T1000 (cell line): ENCODE measurements around the gene C9orf50.
"Not testable (repeated sequence)": the region's sequence is repeated elsewhere in the genome, so short reads cannot be mapped to it uniquely, and the experiment has no call there.

Experiments used
- DNase-seq: peaks from one replicate; lab custom pipeline; 2025; ENCODE audit warnings: mixed read lengths; lab: John Stamatoyannopoulos, UW

C9orf50 gene

GRCh38 chr9:129610473-129611306 is 10.2 kb downstream of the C9orf50 start:
- peak; percentile 40 for DNase-seq

GRCh38 chr9:129610213-129610472 is 10.8 kb downstream of the C9orf50 start:
- DNase-seq, result no peak

DNA sequence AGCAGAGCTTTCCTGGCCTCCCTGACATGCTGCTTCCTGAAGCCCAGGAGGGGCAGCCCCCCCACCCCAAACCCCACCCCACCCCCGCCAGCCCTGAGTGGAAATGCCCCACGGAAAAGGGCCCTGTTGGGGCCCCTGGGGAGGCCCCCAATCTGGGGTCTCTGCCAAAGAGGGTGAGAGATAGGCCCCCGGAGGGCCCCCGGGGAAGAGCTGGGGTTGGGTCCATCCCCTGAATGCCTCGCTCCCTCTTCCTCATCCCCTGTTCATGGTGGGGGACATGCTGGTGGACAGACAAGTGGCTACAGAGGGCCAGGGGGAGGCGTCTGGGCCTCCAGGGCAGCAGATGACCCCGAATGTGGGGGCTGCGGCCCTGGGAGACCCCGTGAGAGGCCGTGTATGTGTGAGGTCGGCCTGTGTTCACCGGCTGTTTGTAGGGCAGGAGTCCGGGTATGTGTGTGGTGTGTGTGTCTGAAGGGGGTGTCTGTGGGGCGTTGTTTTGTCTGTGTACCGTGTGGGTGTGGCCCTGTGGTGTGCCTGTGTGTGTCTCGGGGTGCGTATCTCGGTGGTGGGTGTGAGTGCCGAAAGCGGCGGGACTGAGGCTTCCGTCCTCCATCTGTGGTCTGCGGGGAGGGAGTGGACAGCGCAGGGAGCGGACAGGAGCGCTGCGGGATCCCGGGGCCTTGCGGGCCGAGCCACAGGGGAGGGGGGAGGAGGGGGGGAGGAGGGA is 11.3 kb downstream of the C9orf50 start:
- DNase-seq, result no peak

- no peak for DNase-seq
Observed at GRCh38 chr9:129608561-129609481, 12.1 kb downstream of the C9orf50 start.

DNA sequence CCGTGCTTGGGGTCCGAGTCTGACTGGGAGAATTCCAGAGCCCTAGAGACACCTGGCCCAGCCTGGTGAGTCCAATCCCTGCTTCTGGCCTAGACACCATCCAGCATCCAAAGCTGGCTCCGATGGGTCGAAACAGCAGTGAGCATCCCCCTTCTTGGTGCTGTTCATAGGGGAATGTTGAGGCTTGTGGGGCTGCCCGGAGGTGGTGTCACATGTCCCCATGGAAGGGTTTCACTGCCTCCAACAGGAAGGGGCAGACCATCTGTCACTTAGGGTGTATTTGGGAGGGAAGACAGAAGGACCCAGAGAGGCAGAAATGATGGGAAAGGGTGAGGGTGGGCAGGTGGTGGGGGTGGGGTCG is 13.9 kb downstream of the C9orf50 start:
- no peak for DNase-seq

GRCh38 chr9:129606161-129607026 is 14.5 kb downstream of the C9orf50 start:
- no peak for DNase-seq

- DNase-seq, result no peak
Observed at GRCh38 chr9:129604766-129605163, 16.1 kb downstream of the C9orf50 start.

- no peak for DNase-seq
Observed at GRCh38 chr9:129604056-129604765, 16.7 kb downstream of the C9orf50 start.

DNA sequence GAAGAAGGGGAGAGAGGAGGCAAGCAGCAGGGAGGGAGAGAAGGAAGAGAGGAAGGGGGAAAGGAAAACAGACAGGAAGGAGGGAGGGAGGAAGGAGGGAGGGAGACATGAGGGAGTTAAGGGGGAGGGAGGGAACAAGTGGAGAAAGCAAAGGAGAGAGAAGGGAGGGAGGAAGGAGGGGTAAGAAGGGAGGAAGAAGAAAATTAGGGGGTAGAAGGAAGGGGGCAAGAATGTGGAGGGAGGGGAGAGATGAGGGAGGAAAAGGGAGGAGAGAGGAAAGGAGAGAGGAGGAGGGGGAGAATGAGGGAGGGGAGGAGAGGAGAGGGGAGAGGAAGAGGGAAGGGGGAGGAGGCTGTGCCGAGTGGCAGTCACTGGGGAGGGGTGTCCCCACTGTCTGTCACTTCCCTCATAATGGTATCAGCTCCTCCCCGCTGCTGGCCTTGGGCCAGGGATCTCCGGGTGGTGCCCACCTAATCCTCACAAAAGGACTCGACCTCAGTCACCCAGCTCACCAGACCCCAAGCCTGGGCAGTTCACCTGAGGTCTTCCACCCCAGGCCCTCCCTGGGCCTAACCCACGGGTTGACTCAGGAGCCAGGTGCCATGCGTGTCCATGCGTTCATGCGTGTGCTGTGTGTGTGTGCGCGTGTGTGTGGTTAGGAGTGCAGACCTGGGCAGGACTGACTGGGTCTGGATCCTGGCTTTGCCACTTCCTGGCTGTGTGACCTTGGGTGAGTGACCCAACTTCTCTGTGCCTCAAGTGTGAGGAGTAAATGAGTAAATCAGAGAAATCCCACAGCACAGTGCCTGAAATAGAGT is 18.1 kb downstream of the C9orf50 start:
- DNase-seq, result no peak

DNA sequence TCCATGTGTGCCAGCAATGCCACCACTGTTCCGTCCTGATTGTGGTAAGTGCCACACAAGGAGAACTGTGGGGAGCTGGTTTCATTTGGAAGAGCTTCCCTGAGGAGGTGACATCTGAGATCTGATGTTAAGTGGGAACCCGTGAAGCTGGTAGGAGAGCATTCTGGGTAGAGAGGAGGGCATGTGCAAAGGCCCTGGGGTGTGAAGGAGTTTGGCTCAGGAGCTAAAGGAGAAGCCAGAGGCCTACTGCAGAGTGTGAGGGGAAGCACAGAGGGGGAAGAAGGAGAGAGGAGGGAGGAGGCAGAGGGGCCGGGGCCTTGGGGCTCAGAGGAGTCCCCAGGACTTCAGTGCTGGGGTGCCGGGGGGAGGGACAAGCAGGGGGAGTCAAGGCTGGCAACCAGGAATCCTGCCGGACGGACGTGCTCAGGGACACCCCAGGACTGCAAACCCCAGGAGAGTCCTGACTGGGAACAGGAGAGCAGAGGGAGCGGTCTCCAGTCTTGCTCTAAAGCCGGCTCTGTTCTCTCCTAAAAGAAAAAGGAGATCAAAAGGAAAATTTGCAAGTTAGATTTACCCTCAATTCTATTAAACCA is 19.7 kb downstream of the C9orf50 start:
- no peak for DNase-seq

GRCh38 chr9:129598089-129598596 is 22.8 kb downstream of the C9orf50 start:
- no peak for DNase-seq

DNA sequence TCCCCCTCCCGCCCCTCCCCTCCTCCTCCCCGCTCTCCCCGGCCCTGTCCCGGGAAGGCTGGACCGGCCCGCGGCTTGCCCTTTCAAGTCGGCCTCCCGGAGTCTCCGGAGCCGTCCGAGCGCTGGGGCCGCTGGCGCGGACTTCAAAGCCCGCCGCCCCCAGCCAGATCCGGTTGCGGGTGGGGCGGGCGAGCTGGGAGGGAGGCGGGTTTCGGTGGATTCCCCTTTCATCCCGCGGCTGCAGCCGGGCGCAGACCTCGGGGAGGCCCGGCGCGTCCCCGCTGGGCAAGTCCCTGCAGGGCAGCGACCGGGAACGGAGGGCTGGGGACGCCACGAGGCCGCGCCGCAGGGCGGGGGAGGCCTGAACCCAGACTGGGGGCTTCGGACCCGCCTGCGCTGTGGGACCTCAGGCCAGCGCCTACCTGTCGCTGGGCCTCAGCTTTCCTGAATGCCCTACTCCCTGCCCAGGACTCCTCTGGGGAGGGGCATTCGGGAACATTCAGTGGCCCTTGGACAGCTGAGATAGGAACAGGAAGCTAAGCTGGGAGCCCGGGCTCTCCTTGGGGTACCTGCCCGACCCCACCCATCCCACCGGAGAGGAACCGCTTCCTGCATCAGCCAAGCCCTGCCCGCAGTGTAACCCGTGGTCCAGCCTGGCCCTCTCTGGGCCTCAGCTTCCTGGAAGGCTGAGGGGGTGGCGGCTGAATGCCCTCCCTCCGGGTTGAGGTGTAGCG is 23.4 kb downstream of the C9orf50 start:
- peak; percentile 25 for DNase-seq

DNA sequence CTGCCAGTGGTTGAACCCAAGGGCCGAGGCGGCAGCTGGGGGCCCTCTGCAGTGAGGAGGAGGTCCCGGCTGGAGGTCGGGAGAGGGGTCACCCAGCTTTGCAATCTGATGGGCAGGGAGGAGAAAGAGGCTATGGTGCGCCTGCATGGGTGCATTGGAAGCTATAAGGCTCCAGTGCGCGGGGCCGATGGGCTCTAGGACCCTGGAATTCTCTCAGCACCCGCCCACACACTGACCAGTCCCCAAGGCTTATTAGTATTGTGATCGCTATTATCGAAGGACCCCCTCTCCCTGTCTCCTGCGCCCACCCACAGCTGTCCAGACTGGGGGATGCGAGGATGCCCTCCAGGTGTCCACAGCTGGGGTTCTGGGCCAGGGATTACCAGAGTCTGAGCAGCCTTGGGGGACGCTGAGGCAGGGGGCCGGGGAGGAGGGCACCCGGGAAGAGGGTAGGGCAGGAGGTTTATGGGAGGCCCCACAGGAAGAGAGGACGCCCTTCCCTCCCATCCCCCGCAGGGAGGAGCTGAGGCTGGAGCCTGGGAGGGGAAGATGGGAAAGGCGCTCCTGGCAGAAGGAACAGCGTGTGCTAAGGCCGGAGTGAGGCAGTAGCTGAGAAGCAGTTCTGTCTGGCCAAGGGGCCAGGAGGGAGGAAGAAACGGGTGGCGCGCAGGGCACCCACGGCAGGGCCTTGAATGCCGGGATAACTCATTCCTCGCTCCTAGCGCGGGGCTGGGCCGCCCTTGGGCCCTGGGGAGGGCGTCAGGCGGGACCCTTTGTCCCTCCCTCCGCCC is 24.2 kb downstream of the C9orf50 start:
- peak; percentile 25 for DNase-seq

DNA sequence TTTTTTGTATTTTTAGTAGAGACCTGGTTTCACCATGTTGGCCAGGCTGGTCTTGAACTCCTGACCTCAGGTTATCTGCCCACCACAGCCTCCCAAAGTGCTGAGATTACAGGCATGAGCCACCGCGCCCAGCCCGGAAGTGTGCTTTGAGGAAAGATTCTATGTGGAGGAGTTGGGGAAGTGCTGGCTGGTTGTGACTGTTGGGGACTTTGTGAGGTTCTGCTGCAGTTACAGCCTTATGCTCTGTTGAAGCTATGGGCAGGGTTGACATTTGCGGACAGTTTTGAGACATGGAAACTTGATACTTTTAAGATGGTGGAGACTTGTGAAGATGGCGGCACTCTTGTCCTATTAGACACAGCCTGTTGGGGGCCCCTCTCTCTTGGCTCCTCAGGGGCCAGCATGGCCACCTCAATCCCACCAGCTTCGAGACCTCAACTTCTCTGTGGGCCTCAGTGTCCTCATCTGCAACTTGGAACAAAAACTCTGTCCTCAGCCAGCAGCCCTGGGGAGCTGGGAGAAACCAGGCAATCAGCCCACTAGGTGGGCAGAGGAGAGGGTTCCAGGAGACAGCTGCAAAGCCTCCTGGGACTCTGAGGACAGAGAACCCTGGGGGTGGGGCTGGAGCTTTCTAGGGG is 24.9 kb downstream of the C9orf50 start:
- no peak for DNase-seq

DNA sequence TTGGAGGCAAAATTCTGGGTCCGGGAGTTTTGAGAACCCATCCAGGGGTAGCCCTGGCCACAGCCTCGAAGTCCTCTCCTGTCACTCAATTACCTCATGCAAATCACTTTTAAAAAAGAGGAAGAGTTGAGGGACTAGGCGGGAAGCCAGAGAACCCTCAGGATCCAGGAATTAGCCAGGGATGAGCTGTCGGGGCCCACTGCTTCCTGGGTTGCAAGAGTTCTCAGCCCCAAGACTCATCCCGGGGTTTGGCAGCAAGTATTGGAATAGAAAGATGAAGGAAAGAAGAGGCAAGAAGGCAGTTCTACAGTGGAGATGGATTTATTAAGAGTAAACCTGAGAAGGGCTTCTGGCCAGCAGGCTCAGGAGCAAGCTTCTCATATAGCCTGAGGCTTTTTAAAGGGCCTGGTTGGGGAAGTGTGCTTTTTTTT is 25.6 kb downstream of the C9orf50 start:
- DNase-seq, result no peak

- DNase-seq, result no peak
Observed at GRCh38 chr9:129594632-129595031, 26.3 kb downstream of the C9orf50 start.

GRCh38 chr9:129592790-129593189 is 28.1 kb downstream of the C9orf50 start:
- not testable (repeated sequence) for DNase-seq
